Prostate gland (tissue), 2 donors: ENCODE measurements around the gene TSHZ2. TPM values are rescaled to one million over a fixed set of nuclear protein-coding genes. Genes with fewer than 3 reads are reported as not detected.

Experiments
- DNase-seq: peaks from one replicate; pipeline ENCODE4 v3.0.0-alpha.2; 2019; ENCODE audit warnings: low spot score
- H3K27ac ChIP-seq, 2 donors: fragments of 200-600 bp; sonication (generic); 2 replicates each; pipeline ENCODE4 v1.5.1; 2017 to 2019
- H3K27me3 ChIP-seq: fragments of 200-600 bp; sonication (generic); replicated peaks from 2 replicates; pipeline ENCODE4 v1.5.1; 2019; ENCODE audit not compliant: insufficient read depth
- H3K36me3 ChIP-seq, 2 donors: fragments of 200-600 bp; sonication (generic); 1 replicate in 1 of 2; 2 replicates in 1 of 2; pipeline versions ENCODE4 v1.5.1 to v1.8.1; 2017 to 2019
- H3K4me1 ChIP-seq: fragments of 200-600 bp; sonication (generic); replicated peaks from 2 replicates; pipeline ENCODE4 v1.5.1; 2019
- H3K4me3 ChIP-seq, 2 donors: fragments of 200-600 bp; sonication (generic); 2 replicates each; pipeline ENCODE4 v1.5.1; 2017 to 2019
- H3K9me3 ChIP-seq: fragments of 200-600 bp; sonication (generic); 2 replicates; pipeline ENCODE4 v1.5.1; 2017
- POLR2A ChIP-seq: fragments of 450-650 bp; IDR thresholded peaks from one replicate; pipeline ENCODE4 v1.6.1; 2016; ENCODE audit warnings: antibody characterized with exemption, mild to moderate bottlenecking
- POLR2AphosphoS5 ChIP-seq: sonication (generic); formaldehyde crosslinking; IDR thresholded peaks from one replicate; pipeline ENCODE4 v1.6.1; 2017; ENCODE audit warnings: antibody characterized with exemption
- WGBS: methylation state at CpG from one replicate; pipeline ENCODE4 v1.1.5; 2018; 5-methylcytosine and 5-hydroxymethylcytosine counted together
- intact Hi-C: fragments of 100-400 bp; cut with DNase I; formaldehyde crosslinking; loops from one replicate; pipeline ENCODE4 v1.14.2; 2022
- total RNA-seq, 2 donors: library from RNA; depleted of rRNA; stranded (reverse); fragments of >200 nt; gene quantifications; one replicate each; pipeline ENCODE4 v1.1.0, GENCODE V29; 2016
- TF ChIP-seq, protein P1 (sequence below), 4 experiments: fragments of 200-600 bp in 2 of 4; fragments of 450-650 bp in 2 of 4; sonication (generic) in 2 of 4; IDR thresholded peaks; 1 replicate in 3 of 4; 2 replicates in 1 of 4; pipeline ENCODE4 v1.5.1; 2016 to 2019; ENCODE audit warnings: antibody characterized with exemption in 4 of 4, mild to moderate bottlenecking in 2 of 4, moderate library complexity in 2 of 4

TSHZ2 gene
- total RNA-seq, 2 donors from 2014 or later: 9.8 to 35.1 TPM

DNA sequence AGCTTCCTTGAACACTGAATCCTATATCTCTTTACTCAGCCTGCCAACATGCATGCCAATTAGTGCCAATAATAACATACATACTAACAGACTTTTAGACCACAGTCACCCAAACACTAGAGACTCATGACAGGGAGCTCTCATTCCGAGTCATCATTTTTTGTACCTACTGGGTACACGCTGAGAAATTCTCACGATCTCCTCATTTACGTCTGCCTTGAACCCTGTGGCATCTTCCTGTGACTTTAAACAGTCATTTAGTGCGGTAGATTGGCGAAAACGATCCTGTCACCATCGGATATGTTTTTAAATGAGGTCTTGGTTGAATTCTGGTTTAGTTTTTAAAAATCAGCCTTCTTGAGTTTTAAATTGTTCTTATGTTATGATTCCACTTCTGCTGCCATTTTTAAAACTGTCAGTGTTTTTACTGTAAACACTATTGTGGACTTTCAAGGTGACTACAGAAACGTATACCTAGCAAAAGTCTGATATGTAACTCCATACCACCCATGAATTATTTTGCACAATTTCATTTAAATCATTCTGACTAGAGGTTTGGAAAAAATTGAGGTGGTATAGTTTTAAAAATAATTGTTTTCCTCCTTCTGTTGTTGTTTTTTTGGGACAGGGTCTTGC is 275.4 kb downstream of the TSHZ2 start:
- Histone ChIP-seq H3K27ac (no peak overlapping the region), H3K27me3 (no peaks in the 10 kb centered on the region), H3K36me3 (no peaks in the 10 kb centered on the region), H3K4me3 (no peak overlapping the region), H3K9me3 (no peaks in the 10 kb centered on the region), H3K4me1 (no peaks in the 10 kb centered on the region)
- WGBS: 95% methylated on average over 9 of the region's 9 CpGs
- DNase-seq: no peak
- intact Hi-C loops: no loop called here
- no peak for TF ChIP-seq POLR2AphosphoS5
- no peak for TF ChIP-seq POLR2A

DNA sequence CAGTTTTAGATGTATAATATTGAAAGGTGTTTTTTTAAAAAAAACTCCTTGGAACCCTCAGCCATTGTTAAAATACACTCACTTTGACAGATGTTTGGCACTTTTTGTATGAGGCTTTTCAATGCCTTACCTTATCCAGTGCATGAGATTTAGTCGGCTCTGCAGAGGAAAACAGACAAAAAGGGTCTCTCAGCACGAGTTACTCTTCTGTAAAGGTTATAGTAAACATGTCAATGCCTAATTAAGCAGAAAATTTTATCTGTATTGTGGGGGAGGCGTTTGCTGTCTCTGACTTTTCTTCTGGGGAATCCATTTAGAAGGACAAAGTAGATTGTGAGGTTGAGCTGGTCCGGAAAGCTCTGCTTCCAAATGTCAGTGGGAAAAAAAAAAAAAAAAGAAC is 278.3 kb downstream of the TSHZ2 start:
- intact Hi-C loops: no loop called here
- 70% methylated on average over 4 of the region's 4 CpGs for WGBS
- H3K27ac ChIP-seq: no peak overlapping the region
- no peak for DNase-seq
- no peaks in the 10 kb centered on the region for H3K4me1 ChIP-seq
- H3K27me3 ChIP-seq: no peaks in the 10 kb centered on the region
- TF ChIP-seq, protein P1, sequence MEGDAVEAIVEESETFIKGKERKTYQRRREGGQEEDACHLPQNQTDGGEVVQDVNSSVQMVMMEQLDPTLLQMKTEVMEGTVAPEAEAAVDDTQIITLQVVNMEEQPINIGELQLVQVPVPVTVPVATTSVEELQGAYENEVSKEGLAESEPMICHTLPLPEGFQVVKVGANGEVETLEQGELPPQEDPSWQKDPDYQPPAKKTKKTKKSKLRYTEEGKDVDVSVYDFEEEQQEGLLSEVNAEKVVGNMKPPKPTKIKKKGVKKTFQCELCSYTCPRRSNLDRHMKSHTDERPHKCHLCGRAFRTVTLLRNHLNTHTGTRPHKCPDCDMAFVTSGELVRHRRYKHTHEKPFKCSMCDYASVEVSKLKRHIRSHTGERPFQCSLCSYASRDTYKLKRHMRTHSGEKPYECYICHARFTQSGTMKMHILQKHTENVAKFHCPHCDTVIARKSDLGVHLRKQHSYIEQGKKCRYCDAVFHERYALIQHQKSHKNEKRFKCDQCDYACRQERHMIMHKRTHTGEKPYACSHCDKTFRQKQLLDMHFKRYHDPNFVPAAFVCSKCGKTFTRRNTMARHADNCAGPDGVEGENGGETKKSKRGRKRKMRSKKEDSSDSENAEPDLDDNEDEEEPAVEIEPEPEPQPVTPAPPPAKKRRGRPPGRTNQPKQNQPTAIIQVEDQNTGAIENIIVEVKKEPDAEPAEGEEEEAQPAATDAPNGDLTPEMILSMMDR (IDR thresholded peaks at IDR 0.05): no peak
- TF ChIP-seq POLR2A: no peak
- no peak for TF ChIP-seq POLR2AphosphoS5
- no peak overlapping the region for H3K4me3 ChIP-seq
- H3K36me3 ChIP-seq: no peaks in the 10 kb centered on the region
- no peaks in the 10 kb centered on the region for H3K9me3 ChIP-seq

DNA sequence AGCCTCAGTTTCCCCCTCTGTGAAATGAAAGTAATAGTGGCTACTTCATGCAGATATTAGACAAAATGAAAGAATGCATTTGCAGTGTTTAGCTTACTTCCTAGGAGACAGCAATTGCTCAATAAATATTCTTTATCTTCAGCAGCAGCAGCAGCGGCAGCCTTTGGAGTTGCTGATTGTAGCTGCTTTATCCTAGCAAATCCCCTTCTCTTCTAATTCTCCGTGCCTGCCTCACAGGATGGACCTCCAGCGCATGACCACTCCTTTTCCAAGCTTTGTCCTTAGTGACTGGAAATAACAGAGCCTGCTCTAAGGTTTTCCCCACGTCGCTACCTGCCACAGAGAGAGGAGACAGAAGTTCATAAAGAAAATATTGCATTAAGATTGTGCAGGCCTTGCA is 279.8 kb downstream of the TSHZ2 start:
- intact Hi-C loops: no loop called here
- no peak for TF ChIP-seq POLR2A
- no peak for TF ChIP-seq POLR2AphosphoS5
- TF ChIP-seq, protein P1 (IDR thresholded peaks at IDR 0.05): no peak
- no peaks in the 10 kb centered on the region for H3K4me1 ChIP-seq
- no peaks in the 10 kb centered on the region for H3K36me3 ChIP-seq
- no peak overlapping the region for H3K4me3 ChIP-seq
- 93% methylated on average over 5 of the region's 5 CpGs for WGBS
- H3K27ac ChIP-seq: no peak overlapping the region
- no peaks in the 10 kb centered on the region for H3K27me3 ChIP-seq
- no peak for DNase-seq
- no peaks in the 10 kb centered on the region for H3K9me3 ChIP-seq

DNA sequence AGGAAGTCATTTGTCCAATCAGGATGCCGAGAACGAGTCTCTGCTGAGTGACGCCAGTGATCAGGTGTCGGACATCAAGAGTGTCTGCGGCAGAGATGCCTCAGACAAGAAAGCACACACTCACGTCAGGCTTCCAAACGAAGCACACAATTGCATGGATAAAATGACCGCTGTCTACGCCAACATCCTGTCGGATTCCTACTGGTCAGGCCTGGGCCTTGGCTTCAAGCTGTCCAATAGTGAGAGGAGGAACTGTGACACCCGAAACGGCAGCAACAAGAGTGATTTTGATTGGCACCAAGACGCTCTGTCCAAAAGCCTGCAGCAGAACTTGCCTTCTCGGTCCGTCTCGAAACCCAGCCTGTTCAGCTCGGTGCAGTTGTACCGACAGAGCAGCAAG is 281.5 kb downstream of the TSHZ2 start:
- TF ChIP-seq, protein P1 (IDR thresholded peaks at IDR 0.05): no peak
- TF ChIP-seq POLR2AphosphoS5 (no peak), POLR2A (no peak)
- no peaks in the 10 kb centered on the region for H3K36me3 ChIP-seq
- no peak for DNase-seq
- H3K4me1 ChIP-seq: no peaks in the 10 kb centered on the region
- no peaks in the 10 kb centered on the region for H3K9me3 ChIP-seq
- intact Hi-C loops: no loop called here
- H3K27me3 ChIP-seq: no peaks in the 10 kb centered on the region
- 94% methylated on average over 18 of the region's 18 CpGs for WGBS
- H3K27ac ChIP-seq: no peak overlapping the region
- no peak overlapping the region for H3K4me3 ChIP-seq

DNA sequence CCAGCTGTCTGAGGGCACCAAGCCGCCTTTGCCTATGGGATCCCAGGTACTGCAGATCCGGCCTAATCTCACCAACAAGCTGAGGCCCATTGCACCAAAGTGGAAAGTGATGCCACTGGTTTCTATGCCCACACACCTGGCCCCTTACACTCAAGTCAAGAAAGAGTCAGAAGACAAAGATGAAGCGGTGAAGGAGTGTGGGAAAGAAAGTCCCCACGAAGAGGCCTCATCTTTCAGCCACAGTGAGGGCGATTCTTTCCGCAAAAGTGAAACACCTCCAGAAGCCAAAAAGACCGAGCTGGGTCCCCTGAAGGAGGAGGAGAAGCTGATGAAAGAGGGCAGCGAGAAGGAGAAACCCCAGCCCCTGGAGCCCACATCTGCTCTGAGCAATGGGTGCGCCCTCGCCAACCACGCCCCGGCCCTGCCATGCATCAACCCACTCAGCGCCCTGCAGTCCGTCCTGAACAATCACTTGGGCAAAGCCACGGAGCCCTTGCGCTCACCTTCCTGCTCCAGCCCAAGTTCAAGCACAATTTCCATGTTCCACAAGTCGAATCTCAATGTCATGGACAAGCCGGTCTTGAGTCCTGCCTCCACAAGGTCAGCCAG is 283.0 kb downstream of the TSHZ2 start:
- Histone ChIP-seq H3K27me3 (no peaks in the 10 kb centered on the region), H3K27ac (no peak overlapping the region), H3K4me1 (no peaks in the 10 kb centered on the region), H3K4me3 (no peak overlapping the region), H3K9me3 (no peaks in the 10 kb centered on the region), H3K36me3 (no peaks in the 10 kb centered on the region)
- no peak for TF ChIP-seq POLR2AphosphoS5
- TF ChIP-seq, protein P1 (IDR thresholded peaks at IDR 0.05): no peak
- TF ChIP-seq POLR2A: no peak
- 97% methylated on average over 14 of the region's 18 CpGs for WGBS
- intact Hi-C loops: no loop called here
- DNase-seq: no peak
